SK-N-SH treated with all-trans-retinoic acid at 6 μM for 48 hours (cell line): ENCODE results near the gene CCNA1.

Experiments
- ATAC-seq: fragments of 200-7000 bp; cut with Tn5 transposase; 3 replicates; pipeline ENCODE4 v1.9.1; 2020; ENCODE audit warnings: mild to moderate bottlenecking, moderate library complexity
- ARNTL ChIP-seq: fragments of 450-650 bp; formaldehyde crosslinking; IDR thresholded peaks from 2 replicates; pipeline ENCODE4 v1.5.0; 2020; ENCODE audit warnings: low read depth, mild to moderate bottlenecking, moderate library complexity, borderline replicate concordance
- BACH2 ChIP-seq: fragments of 250-450 bp; sonication (Bioruptor Pico); IDR thresholded peaks from 2 replicates; pipeline ENCODE4 v1.9.0; 2021; ENCODE audit warnings: mild to moderate bottlenecking, borderline replicate concordance
- CREB5 ChIP-seq: fragments of 250-450 bp; sonication (Bioruptor Pico); IDR thresholded peaks from 2 replicates; pipeline ENCODE4 v1.5.1; 2020; ENCODE audit warnings: low read depth, mild to moderate bottlenecking, moderate library complexity
- CSDC2 ChIP-seq: fragments of 250-450 bp; sonication (Bioruptor Pico); IDR thresholded peaks from 2 replicates; pipeline ENCODE4 v1.5.0; 2020; ENCODE audit warnings: mild to moderate bottlenecking, moderate library complexity
- GLIS3 ChIP-seq: fragments of 250-450 bp; sonication (Bioruptor Pico); IDR thresholded peaks from 2 replicates; pipeline ENCODE4 v1.5.0; 2020; ENCODE audit warnings: mild to moderate bottlenecking, moderate library complexity
- ISL1 ChIP-seq: fragments of 250-450 bp; sonication (Bioruptor Pico); IDR thresholded peaks from 2 replicates; pipeline ENCODE4 v2.1.2; 2022; ENCODE audit warnings: mild to moderate bottlenecking, moderate library complexity
- OSR1 ChIP-seq: fragments of 250-450 bp; sonication (Bioruptor Pico); IDR thresholded peaks from 2 replicates; pipeline ENCODE4 v1.8.0; 2022; ENCODE audit warnings: moderate library complexity, mild to moderate bottlenecking, inconsistent platforms
- PATZ1 ChIP-seq: fragments of 250-450 bp; sonication (Bioruptor Pico); IDR thresholded peaks from 2 replicates; pipeline ENCODE4 v1.8.0; 2020; ENCODE audit warnings: mild to moderate bottlenecking, moderate library complexity, borderline replicate concordance
- PPARA ChIP-seq: fragments of 250-450 bp; sonication (Bioruptor Pico); IDR thresholded peaks from 2 replicates; pipeline ENCODE4 v1.5.0; 2020; ENCODE audit warnings: mild to moderate bottlenecking, borderline replicate concordance
- RARB ChIP-seq: fragments of 250-450 bp; sonication (Bioruptor Pico); IDR thresholded peaks from 2 replicates; pipeline ENCODE4 v1.8.0; 2021; ENCODE audit warnings: mild to moderate bottlenecking, moderate library complexity
- SNAI2 ChIP-seq: fragments of 250-450 bp; sonication (Bioruptor Pico); IDR thresholded peaks from 2 replicates; pipeline ENCODE4 v1.5.0; 2020; ENCODE audit warnings: mild to moderate bottlenecking, moderate library complexity
- TCF4 ChIP-seq: fragments of 250-450 bp; sonication (Bioruptor Pico); IDR thresholded peaks from 2 replicates; pipeline ENCODE4 v1.8.0; 2021; ENCODE audit warnings: mild to moderate bottlenecking, moderate library complexity, borderline replicate concordance
- TOX ChIP-seq: fragments of 250-450 bp; sonication (Bioruptor Pico); IDR thresholded peaks from 2 replicates; pipeline ENCODE4 v1.8.0; 2021; ENCODE audit warnings: mild to moderate bottlenecking, moderate library complexity, borderline replicate concordance
- ZC3H10 ChIP-seq: fragments of 250-450 bp; sonication (Bioruptor Pico); IDR thresholded peaks from 2 replicates; pipeline ENCODE4 v1.5.1; 2021; ENCODE audit warnings: mild to moderate bottlenecking, moderate library complexity
- ZFP3 ChIP-seq: fragments of 250-450 bp; sonication (Bioruptor Pico); IDR thresholded peaks from 2 replicates; pipeline ENCODE4 v1.5.0; 2020; ENCODE audit warnings: mild to moderate bottlenecking, moderate library complexity
- ZFP30 ChIP-seq: fragments of 450-650 bp; formaldehyde crosslinking; IDR thresholded peaks from 2 replicates; pipeline ENCODE4 v1.5.0; 2022; ENCODE audit warnings: mild to moderate bottlenecking, moderate library complexity
- ZNF565 ChIP-seq: fragments of 450-650 bp; formaldehyde crosslinking; conservative IDR thresholded peaks from 2 replicates; pipeline ENCODE4 v1.5.0; 2020; ENCODE audit warnings: low read depth, mild to moderate bottlenecking, moderate library complexity
- ZNF70 ChIP-seq: fragments of 450-650 bp; formaldehyde crosslinking; IDR thresholded peaks from 2 replicates; pipeline ENCODE4 v1.5.0; 2020; ENCODE audit warnings: mild to moderate bottlenecking, moderate library complexity
- TF ChIP-seq, protein P1 (sequence below): fragments of 250-450 bp; sonication (Bioruptor Pico); IDR thresholded peaks from 2 replicates; pipeline ENCODE4 v1.5.1; 2021; ENCODE audit warnings: mild to moderate bottlenecking, moderate library complexity
- TF ChIP-seq, protein P2 (sequence below): fragments of 250-450 bp; sonication (Bioruptor Pico); IDR thresholded peaks from 2 replicates; pipeline ENCODE4 v1.5.0; 2020; ENCODE audit warnings: mild to moderate bottlenecking, moderate library complexity
- TF ChIP-seq, protein P3 (sequence below): fragments of 250-450 bp; sonication (Bioruptor Pico); IDR thresholded peaks from 2 replicates; pipeline ENCODE4 v1.8.0; 2021; ENCODE audit warnings: low read depth, mild to moderate bottlenecking, moderate library complexity, borderline replicate concordance

CCNA1 gene

DNA sequence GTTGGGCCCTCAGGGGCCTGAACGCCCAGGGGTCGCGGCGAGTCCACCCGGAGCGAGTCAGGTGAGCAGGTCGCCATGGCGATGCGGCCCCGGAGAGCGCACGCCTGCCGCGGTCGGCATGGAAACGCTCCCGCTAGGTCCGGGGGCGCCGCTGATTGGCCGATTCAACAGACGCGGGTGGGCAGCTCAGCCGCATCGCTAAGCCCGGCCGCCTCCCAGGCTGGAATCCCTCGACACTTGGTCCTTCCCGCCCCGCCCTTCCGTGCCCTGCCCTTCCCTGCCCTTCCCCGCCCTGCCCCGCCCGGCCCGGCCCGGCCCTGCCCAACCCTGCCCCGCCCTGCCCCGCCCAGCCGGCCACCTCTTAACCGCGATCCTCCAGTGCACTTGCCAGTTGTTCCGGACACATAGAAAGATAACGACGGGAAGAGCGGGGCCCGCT lies at the start of gene CCNA1:
Gene CCNA1 (plus strand): TSS at position 390 of the 439 bp plus-strand sequence. CDS start 562 bp downstream, outside the sequence.
- no peak for TF ChIP-seq PPARA (CRISPR knock-in tag)
- no peak for TF ChIP-seq PATZ1 (CRISPR knock-in tag)
- TF ChIP-seq SNAI2 (CRISPR knock-in tag): no peak
- ATAC-seq: peak; percentile 52

DNA sequence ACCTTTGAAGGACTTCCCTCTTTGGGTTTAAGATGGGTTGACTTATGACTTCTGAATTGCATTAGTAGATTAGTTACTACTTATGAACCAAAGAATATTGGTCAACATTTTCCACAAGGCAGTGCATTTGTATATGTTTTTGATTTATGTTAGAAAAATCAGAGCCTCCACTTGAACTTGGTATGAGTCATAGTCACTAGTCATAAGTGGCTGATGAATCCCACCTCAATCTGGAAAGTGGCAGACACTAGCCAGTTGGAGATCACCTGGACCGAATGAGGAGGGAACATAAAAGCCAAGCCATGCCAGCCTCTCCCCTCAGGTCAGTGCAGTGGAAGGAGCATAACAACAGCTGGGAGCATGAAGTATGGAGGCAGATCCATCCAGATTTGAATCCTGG lies 46.8 kb upstream of the CCNA1 start:
- no peak for TF ChIP-seq PPARA (CRISPR knock-in tag)
- TF ChIP-seq ZC3H10 (CRISPR knock-in tag): no peak
- ATAC-seq: no peak

GRCh38 chr13:36395280-36395679 lies 37.0 kb upstream of the CCNA1 start:
- TF ChIP-seq ARNTL (CRISPR knock-in tag) (no peak), PPARA (CRISPR knock-in tag) (no peak), TCF4 (CRISPR knock-in tag) (no peak)
- TF ChIP-seq, protein P1, sequence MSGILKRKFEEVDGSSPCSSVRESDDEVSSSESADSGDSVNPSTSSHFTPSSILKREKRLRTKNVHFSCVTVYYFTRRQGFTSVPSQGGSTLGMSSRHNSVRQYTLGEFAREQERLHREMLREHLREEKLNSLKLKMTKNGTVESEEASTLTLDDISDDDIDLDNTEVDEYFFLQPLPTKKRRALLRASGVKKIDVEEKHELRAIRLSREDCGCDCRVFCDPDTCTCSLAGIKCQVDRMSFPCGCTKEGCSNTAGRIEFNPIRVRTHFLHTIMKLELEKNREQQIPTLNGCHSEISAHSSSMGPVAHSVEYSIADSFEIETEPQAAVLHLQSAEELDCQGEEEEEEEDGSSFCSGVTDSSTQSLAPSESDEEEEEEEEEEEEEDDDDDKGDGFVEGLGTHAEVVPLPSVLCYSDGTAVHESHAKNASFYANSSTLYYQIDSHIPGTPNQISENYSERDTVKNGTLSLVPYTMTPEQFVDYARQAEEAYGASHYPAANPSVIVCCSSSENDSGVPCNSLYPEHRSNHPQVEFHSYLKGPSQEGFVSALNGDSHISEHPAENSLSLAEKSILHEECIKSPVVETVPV (CRISPR knock-in tag): no peak
- peak; percentile 90 for ATAC-seq

GRCh38 chr13:36405151-36405550 lies 27.1 kb upstream of the CCNA1 start:
- no peak for ATAC-seq
- TF ChIP-seq, protein P2, sequence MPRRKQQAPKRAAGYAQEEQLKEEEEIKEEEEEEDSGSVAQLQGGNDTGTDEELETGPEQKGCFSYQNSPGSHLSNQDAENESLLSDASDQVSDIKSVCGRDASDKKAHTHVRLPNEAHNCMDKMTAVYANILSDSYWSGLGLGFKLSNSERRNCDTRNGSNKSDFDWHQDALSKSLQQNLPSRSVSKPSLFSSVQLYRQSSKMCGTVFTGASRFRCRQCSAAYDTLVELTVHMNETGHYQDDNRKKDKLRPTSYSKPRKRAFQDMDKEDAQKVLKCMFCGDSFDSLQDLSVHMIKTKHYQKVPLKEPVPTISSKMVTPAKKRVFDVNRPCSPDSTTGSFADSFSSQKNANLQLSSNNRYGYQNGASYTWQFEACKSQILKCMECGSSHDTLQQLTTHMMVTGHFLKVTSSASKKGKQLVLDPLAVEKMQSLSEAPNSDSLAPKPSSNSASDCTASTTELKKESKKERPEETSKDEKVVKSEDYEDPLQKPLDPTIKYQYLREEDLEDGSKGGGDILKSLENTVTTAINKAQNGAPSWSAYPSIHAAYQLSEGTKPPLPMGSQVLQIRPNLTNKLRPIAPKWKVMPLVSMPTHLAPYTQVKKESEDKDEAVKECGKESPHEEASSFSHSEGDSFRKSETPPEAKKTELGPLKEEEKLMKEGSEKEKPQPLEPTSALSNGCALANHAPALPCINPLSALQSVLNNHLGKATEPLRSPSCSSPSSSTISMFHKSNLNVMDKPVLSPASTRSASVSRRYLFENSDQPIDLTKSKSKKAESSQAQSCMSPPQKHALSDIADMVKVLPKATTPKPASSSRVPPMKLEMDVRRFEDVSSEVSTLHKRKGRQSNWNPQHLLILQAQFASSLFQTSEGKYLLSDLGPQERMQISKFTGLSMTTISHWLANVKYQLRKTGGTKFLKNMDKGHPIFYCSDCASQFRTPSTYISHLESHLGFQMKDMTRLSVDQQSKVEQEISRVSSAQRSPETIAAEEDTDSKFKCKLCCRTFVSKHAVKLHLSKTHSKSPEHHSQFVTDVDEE (CRISPR knock-in tag): no peak
- TF ChIP-seq GLIS3 (CRISPR knock-in tag) (no peak), TCF4 (CRISPR knock-in tag) (no peak), ZC3H10 (CRISPR knock-in tag) (no peak), BACH2 (CRISPR knock-in tag) (no peak), TOX (CRISPR knock-in tag) (no peak), RARB (CRISPR knock-in tag) (no peak), SNAI2 (CRISPR knock-in tag) (no peak), OSR1 (CRISPR knock-in tag) (no peak), PATZ1 (CRISPR knock-in tag) (no peak), CREB5 (CRISPR knock-in tag) (no peak), ZFP3 (no peak), ZFP30 (no peak), ZNF70 (CRISPR knock-in tag) (no peak), PPARA (CRISPR knock-in tag) (no peak), CSDC2 (CRISPR knock-in tag) (no peak), ISL1 (no peak), ZNF565 (CRISPR knock-in tag) (no peak)
- TF ChIP-seq, protein P3, sequence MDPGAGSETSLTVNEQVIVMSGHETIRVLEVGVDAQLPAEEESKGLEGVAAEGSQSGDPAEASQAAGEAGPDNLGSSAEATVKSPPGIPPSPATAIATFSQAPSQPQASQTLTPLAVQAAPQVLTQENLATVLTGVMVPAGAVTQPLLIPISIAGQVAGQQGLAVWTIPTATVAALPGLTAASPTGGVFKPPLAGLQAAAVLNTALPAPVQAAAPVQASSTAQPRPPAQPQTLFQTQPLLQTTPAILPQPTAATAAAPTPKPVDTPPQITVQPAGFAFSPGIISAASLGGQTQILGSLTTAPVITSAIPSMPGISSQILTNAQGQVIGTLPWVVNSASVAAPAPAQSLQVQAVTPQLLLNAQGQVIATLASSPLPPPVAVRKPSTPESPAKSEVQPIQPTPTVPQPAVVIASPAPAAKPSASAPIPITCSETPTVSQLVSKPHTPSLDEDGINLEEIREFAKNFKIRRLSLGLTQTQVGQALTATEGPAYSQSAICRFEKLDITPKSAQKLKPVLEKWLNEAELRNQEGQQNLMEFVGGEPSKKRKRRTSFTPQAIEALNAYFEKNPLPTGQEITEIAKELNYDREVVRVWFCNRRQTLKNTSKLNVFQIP (CRISPR knock-in tag): no peak
